Measurements from ENCODE around the gene RAB11FIP4.

- TF ChIP-seq POLR2A (IDR thresholded peaks at IDR 0.05) = no peak
- TF ChIP-seq CTCF (IDR thresholded peaks at IDR 0.05) = no peak
- no peak for TF ChIP-seq POLR2AphosphoS5 (IDR thresholded peaks at IDR 0.05)
- no peak for TF ChIP-seq EP300 (IDR thresholded peaks at IDR 0.05)
These were observed 180.9 kb downstream of the RAB11FIP4 start for GRCh38 chr17:31572341-31572740.

Data from gastroesophageal sphincter (tissue), 3 donors.